ENCODE results near the gene AFF1. TPM values are rescaled to one million over a fixed set of nuclear protein-coding genes. Genes with fewer than 3 reads are reported as not detected.

AFF1 gene, protein sequence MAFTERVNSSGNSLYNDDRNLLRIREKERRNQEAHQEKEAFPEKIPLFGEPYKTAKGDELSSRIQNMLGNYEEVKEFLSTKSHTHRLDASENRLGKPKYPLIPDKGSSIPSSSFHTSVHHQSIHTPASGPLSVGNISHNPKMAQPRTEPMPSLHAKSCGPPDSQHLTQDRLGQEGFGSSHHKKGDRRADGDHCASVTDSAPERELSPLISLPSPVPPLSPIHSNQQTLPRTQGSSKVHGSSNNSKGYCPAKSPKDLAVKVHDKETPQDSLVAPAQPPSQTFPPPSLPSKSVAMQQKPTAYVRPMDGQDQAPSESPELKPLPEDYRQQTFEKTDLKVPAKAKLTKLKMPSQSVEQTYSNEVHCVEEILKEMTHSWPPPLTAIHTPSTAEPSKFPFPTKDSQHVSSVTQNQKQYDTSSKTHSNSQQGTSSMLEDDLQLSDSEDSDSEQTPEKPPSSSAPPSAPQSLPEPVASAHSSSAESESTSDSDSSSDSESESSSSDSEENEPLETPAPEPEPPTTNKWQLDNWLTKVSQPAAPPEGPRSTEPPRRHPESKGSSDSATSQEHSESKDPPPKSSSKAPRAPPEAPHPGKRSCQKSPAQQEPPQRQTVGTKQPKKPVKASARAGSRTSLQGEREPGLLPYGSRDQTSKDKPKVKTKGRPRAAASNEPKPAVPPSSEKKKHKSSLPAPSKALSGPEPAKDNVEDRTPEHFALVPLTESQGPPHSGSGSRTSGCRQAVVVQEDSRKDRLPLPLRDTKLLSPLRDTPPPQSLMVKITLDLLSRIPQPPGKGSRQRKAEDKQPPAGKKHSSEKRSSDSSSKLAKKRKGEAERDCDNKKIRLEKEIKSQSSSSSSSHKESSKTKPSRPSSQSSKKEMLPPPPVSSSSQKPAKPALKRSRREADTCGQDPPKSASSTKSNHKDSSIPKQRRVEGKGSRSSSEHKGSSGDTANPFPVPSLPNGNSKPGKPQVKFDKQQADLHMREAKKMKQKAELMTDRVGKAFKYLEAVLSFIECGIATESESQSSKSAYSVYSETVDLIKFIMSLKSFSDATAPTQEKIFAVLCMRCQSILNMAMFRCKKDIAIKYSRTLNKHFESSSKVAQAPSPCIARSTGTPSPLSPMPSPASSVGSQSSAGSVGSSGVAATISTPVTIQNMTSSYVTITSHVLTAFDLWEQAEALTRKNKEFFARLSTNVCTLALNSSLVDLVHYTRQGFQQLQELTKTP
- 21.2 TPM for polyA plus RNA-seq (2013, experiment 1 of 2)
- 23.7 TPM for polyA plus RNA-seq (2013, experiment 2 of 2)

DNA sequence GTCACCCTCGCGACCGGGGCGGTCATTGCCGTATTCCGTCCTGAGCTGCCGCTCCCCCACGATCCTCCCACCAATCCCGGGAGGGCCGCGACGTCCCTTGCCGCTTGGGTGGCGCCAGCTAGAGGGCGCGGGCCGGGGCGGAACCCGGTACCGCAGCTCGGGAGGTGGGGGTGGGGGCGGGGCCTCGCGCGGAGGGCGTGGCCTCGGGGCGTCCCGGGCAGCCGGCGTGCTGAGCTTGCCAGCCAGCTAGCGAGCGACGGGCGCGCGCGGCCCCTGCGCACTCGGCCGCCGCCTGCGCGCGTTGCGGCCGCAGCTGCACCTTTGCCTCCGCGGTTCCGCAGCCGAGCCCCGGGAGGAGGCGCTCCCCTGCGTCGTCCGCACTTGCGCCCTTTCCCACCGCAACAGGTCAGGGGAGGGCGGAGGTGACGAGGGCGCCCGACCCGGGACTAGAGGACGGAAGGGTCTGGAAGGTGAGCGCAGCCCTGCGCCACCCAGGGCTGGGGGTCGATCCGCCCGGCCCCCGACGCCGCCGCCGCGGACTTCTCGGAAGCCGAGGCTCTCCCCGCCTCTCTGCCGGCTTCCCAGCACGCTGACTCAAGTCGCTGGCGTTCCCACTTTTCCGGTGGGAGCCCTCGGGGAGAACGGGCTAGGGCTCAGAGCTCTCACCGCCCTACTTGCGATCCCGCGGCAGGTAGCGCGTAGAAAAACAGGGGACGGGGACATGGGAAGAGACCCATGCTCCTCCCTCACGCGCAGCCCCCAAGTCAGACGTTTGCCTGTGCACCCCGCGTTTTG is at the start of gene AFF1:
TSS of gene AFF1 (plus strand) at position 241 of the 795 bp plus-strand sequence. CDS start 13,523 bp downstream, outside the sequence.
- H3K27me3 ChIP-seq (ENCODE audit: control insufficient read depth in 3 of 3, insufficient read depth in 3 of 3, low read depth in 1 of 3, low read length in 3 of 3): peaks cover 0 to 5% (median 0%) of the 10 kb centered on the region in 3 experiments
- H3K36me3 ChIP-seq (replicated peaks in 1 of 2; ENCODE audit: control insufficient read depth in 2 of 2, insufficient read depth in 2 of 2, low read length in 2 of 2): no peaks in the 10 kb centered on the region
- peaks cover 0 to 1% of the 10 kb centered on the region in 2 donors for H3K4me1 ChIP-seq (ENCODE audit: control insufficient read depth in 2 of 2, insufficient read depth in 1 of 2, low read depth in 1 of 2, low read length in 2 of 2)
- H2BK15ac ChIP-seq (ENCODE audit: low read length): peak within 1 kb of the TSS; percentile 94
- peak within 1 kb of the TSS; percentile 97 for H3K9ac ChIP-seq (ENCODE audit: low read depth, low read length, poor library complexity)
- H3K18ac ChIP-seq (ENCODE audit: low read length): peak within 1 kb of the TSS; percentile 100
- H4K91ac ChIP-seq (ENCODE audit: low read depth, low read length, poor library complexity): peak within 1 kb of the TSS; percentile 89
- no peaks in the 10 kb centered on the region for H3K9me3 ChIP-seq (replicated peaks in 1 of 2; ENCODE audit: control insufficient read depth in 2 of 2, insufficient read depth in 1 of 2, low read depth in 1 of 2, low read length in 2 of 2)
- H3K4ac ChIP-seq (ENCODE audit: low read length): peak within 1 kb of the TSS; percentile 76
- H3K4me3 ChIP-seq (ENCODE audit: low read length in 2 of 2): peak within 1 kb of the TSS; percentile 67 to 91
- peak within 1 kb of the TSS; percentile 97 for H2AFZ ChIP-seq (ENCODE audit: low read length)
- H3K14ac ChIP-seq (ENCODE audit: low read length): peak within 1 kb of the TSS; percentile 98
- H4K8ac ChIP-seq (ENCODE audit: low read depth, low read length): peak within 1 kb of the TSS; percentile 17
- peaks cover 1% of the 10 kb centered on the region for H3K79me1 ChIP-seq (ENCODE audit: low read depth, low read length)
- no CpG with 5 or more reads among the region's 97 CpGs for WGBS, 2 donors (ENCODE audit: extremely low coverage in 2 of 2, insufficient read length in 2 of 2, insufficient replicate concordance in 1 of 2)
- H2AK5ac ChIP-seq (ENCODE audit: low read depth, low read length): peak within 1 kb of the TSS; percentile 92
- no peak within 1 kb of the TSS for H3K27ac ChIP-seq (replicated peaks; ENCODE audit: low read length)
- H2BK12ac ChIP-seq (ENCODE audit: low read length): peak within 1 kb of the TSS; percentile 94
- H2BK120ac ChIP-seq (ENCODE audit: low read depth, low read length): peak within 1 kb of the TSS; percentile 81
- H2BK5ac ChIP-seq (ENCODE audit: low read length): peak within 1 kb of the TSS; percentile 94
- H3K4me2 ChIP-seq (ENCODE audit: insufficient read depth, low read length, poor library complexity, severe bottlenecking): peak within 1 kb of the TSS; percentile 89
- peak; percentile 85 for DNase-seq (ENCODE audit: low spot score)
- H3K23ac ChIP-seq (ENCODE audit: low read depth, low read length, poor library complexity): peak within 1 kb of the TSS; percentile 99

- no peak overlapping the region for H2BK15ac ChIP-seq (ENCODE audit: low read length)
- no peak overlapping the region for H3K14ac ChIP-seq (ENCODE audit: low read length)
- no CpG with 5 or more reads among the region's 7 CpGs for WGBS, 2 donors (ENCODE audit: extremely low coverage in 2 of 2, insufficient read length in 2 of 2, insufficient replicate concordance in 1 of 2)
- H3K79me1 ChIP-seq (ENCODE audit: low read depth, low read length): no peaks in the 10 kb centered on the region
- H2AFZ ChIP-seq (ENCODE audit: low read length): peak overlapping the region; percentile 6
- H3K9me3 ChIP-seq (replicated peaks in 1 of 2; ENCODE audit: control insufficient read depth in 2 of 2, insufficient read depth in 1 of 2, low read depth in 1 of 2, low read length in 2 of 2): no peaks in the 10 kb centered on the region
- H3K36me3 ChIP-seq (replicated peaks in 1 of 2; ENCODE audit: control insufficient read depth in 2 of 2, insufficient read depth in 2 of 2, low read length in 2 of 2): peaks cover 0 to 1% of the 10 kb centered on the region in 2 donors
- no peak for DNase-seq (ENCODE audit: low spot score)
- H3K9ac ChIP-seq (ENCODE audit: low read depth, low read length, poor library complexity): no peak overlapping the region
- H3K4ac ChIP-seq (ENCODE audit: low read length): no peak overlapping the region
- H3K27me3 ChIP-seq (ENCODE audit: control insufficient read depth in 3 of 3, insufficient read depth in 3 of 3, low read depth in 1 of 3, low read length in 3 of 3): no peaks in the 10 kb centered on the region
- no peak overlapping the region for H3K18ac ChIP-seq (ENCODE audit: low read length)
- no peak overlapping the region for H4K8ac ChIP-seq (ENCODE audit: low read depth, low read length)
- H3K4me3 ChIP-seq (ENCODE audit: low read length in 2 of 2): no peak overlapping the region
- no peak overlapping the region for H2BK120ac ChIP-seq (ENCODE audit: low read depth, low read length)
- no peak overlapping the region for H2BK5ac ChIP-seq (ENCODE audit: low read length)
- H4K91ac ChIP-seq (ENCODE audit: low read depth, low read length, poor library complexity): no peak overlapping the region
- H3K27ac ChIP-seq (replicated peaks; ENCODE audit: low read length): no peak overlapping the region
- no peak overlapping the region for H3K4me2 ChIP-seq (ENCODE audit: insufficient read depth, low read length, poor library complexity, severe bottlenecking)
- H2BK12ac ChIP-seq (ENCODE audit: low read length): no peak overlapping the region
- H3K4me1 ChIP-seq (ENCODE audit: control insufficient read depth in 2 of 2, insufficient read depth in 1 of 2, low read depth in 1 of 2, low read length in 2 of 2): peaks cover 5 to 8% of the 10 kb centered on the region in 2 donors
- H2AK5ac ChIP-seq (ENCODE audit: low read depth, low read length): no peak overlapping the region
- H3K23ac ChIP-seq (ENCODE audit: low read depth, low read length, poor library complexity): no peak overlapping the region
Measured at GRCh38 chr4:86890790-86891189, 44.0 kb upstream of the AFF1 start.

DNA sequence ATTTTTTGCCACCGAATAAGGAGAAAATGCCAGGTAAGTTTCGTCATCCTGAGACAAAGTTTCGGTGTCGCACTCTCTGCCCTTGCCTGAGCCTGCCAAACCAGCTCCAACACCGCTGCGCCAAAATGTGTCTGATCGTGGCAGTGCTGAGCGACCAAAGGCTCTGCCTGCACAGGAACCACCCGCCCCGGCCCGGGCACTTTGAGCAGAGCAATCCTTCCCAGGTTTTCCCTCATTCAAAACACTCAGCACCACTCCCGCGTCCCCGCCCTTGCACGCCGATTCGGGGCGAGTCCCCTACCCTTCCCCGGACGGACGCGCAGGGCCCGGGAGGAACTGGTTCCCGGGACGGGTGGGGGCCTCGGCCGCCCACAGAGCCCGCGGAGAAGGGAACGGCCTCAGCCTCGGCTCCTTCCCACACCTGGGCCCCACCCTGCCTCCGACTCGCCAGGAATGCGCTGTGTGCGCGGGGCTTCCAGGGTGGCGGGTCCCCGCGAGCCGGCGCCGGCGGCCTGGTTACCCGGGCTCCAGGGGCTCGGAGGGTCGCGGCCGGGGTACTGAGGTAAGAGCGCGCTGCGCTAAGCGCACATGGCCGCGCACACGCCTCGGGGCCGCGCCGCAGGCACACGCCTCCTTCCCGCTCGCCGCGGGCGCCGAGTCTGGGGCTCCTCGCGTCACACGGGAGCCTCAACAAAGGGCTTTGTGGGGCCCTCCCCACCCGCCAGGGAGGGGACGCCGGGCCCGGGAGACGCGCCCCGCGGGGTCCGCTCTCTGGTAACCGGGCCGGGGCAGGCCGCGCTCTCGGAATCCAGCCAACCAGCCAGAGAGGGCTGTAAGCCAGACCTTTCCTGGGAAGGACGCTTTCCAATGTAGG is 42.8 kb upstream of the AFF1 start, which contains the start of gene C4orf36:
TSS of gene C4orf36 (minus strand) at position 661 of the 874 bp plus-strand sequence. CDS start 902 bp downstream, outside the sequence.
- Histone ChIP-seq H2BK12ac (ENCODE audit: low read length) (peak within 1 kb of the TSS; percentile 63), H2BK120ac (ENCODE audit: low read depth, low read length) (peak within 1 kb of the TSS; percentile 97), H2BK15ac (ENCODE audit: low read length) (peak within 1 kb of the TSS; percentile 95), H3K9me3 (replicated peaks in 1 of 2; ENCODE audit: control insufficient read depth in 2 of 2, insufficient read depth in 1 of 2, low read depth in 1 of 2, low read length in 2 of 2) (no peaks in the 10 kb centered on the region), H2AK5ac (ENCODE audit: low read depth, low read length) (no peak within 1 kb of the TSS), H3K4me1 (ENCODE audit: control insufficient read depth in 2 of 2, insufficient read depth in 1 of 2, low read depth in 1 of 2, low read length in 2 of 2) (peaks cover 5 to 8% of the 10 kb centered on the region in 2 donors), H3K14ac (ENCODE audit: low read length) (peak within 1 kb of the TSS; percentile 94), H3K27ac (replicated peaks; ENCODE audit: low read length) (peak within 1 kb of the TSS; percentile 72), H2BK5ac (ENCODE audit: low read length) (peak within 1 kb of the TSS; percentile 35), H3K4me2 (ENCODE audit: insufficient read depth, low read length, poor library complexity, severe bottlenecking) (peak within 1 kb of the TSS; percentile 92), H3K18ac (ENCODE audit: low read length) (peak within 1 kb of the TSS; percentile 99), H3K4me3 (ENCODE audit: low read length in 2 of 2) (peak within 1 kb of the TSS; percentile 45 to 90), H3K27me3 (ENCODE audit: control insufficient read depth in 3 of 3, insufficient read depth in 3 of 3, low read depth in 1 of 3, low read length in 3 of 3) (no peaks in the 10 kb centered on the region), H3K4ac (ENCODE audit: low read length) (no peak within 1 kb of the TSS), H4K8ac (ENCODE audit: low read depth, low read length) (no peak within 1 kb of the TSS), H3K79me1 (ENCODE audit: low read depth, low read length) (no peaks in the 10 kb centered on the region), H3K36me3 (replicated peaks in 1 of 2; ENCODE audit: control insufficient read depth in 2 of 2, insufficient read depth in 2 of 2, low read length in 2 of 2) (peaks cover 0 to 1% of the 10 kb centered on the region in 2 donors), H2AFZ (ENCODE audit: low read length) (peak within 1 kb of the TSS; percentile 99), H3K9ac (ENCODE audit: low read depth, low read length, poor library complexity) (peak within 1 kb of the TSS; percentile 92), H3K23ac (ENCODE audit: low read depth, low read length, poor library complexity) (peak within 1 kb of the TSS; percentile 83), H4K91ac (ENCODE audit: low read depth, low read length, poor library complexity) (no peak within 1 kb of the TSS)
- DNase-seq (ENCODE audit: low spot score): peak; percentile 70
- WGBS, 2 donors (ENCODE audit: extremely low coverage in 2 of 2, insufficient read length in 2 of 2, insufficient replicate concordance in 1 of 2): no CpG with 5 or more reads among the region's 84 CpGs
